ENCODE data around the gene LAD1.

The LAD1 gene, protein sequence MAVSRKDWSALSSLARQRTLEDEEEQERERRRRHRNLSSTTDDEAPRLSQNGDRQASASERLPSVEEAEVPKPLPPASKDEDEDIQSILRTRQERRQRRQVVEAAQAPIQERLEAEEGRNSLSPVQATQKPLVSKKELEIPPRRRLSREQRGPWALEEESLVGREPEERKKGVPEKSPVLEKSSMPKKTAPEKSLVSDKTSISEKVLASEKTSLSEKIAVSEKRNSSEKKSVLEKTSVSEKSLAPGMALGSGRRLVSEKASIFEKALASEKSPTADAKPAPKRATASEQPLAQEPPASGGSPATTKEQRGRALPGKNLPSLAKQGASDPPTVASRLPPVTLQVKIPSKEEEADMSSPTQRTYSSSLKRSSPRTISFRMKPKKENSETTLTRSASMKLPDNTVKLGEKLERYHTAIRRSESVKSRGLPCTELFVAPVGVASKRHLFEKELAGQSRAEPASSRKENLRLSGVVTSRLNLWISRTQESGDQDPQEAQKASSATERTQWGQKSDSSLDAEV

DNA sequence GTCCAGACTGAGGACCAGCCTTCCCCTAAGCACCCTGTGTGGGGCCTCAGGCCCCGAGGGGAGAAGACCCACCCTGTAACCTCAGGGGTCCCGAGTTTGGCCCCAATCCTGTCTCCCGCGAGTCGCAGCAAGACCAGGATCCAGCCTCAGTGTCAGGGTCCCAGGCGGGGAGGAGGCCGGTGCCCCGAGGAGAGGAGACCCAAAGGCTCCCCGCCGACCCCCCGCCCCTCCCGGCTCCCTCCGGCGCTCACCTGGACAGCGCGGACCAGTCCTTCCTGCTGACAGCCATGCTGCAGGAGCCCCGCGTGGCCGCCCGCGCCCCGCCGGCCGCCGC, at the start of gene LAD1:
Gene LAD1 (minus strand): TSS at position 307 of the 334 bp plus-strand sequence. CDS start 18 bp downstream, at position 289.
- DNase-seq (ENCODE audit: low read depth, low spot score): no peak

DNA sequence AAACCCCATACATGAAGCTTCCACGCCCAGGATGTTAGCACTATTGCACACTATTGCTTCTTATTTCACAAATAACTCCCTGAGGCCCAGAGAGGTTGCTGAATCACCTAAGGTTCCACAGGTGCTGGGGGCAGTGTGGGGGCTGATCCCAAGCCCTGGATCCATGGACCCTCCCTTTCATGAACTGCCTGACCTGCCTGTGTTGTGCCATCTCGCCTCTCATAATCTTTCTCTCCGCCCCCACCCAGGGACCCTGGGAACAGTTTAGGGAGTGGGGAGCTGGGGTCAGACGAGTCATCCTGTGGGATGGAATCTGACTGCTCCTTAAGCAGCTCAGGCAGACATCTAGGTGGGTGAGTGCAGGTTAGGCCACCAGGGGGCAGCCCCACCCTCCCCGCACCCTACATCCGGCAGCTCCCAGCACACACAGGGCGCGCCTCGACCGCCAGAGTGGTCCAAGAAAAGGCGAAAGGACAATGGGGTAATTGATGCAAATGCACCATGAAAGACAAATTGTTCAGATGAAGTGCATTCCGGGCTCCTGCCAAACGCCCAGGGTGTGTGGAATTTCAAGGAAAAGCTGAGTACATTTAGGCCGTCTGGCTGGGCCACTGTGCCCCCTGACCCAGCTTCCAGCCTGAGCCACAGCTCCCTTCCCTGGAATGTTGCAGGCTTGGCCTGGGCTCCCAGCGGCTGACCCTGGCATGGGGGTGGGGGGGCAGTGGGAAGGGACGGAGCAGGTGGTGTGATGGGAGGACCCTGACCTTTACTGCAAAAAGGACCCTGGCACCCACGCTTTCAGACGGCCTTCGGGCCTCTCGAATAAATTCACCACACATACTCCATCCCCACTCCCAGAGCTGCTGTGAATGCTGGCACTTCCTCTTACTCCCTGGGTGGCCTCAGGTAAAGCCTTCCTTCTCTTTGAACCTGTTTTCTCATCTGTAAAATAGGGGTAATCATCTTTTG, 49.1 kb upstream of the LAD1 start:
- no peak for DNase-seq (ENCODE audit: low read depth, low spot score)

DNA sequence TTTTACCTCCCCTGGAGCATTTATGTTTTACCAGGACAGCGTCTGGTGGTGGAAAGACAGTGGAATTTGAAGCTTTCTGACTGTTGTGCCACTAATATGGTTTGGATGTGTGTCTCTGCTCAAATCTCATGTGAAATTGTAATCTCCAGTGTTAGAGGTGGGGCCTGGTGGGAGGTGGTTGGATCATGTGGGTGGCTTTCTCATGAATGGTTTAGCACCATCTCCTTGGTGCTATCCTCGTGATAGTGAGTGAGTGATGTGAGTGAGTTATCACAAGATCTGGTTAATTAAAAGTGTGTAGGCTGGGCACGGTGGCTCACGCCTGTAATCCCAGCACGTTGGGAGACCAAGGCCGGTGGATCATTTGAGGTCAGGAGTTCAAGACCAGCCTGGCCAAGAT, 46.2 kb upstream of the LAD1 start:
- DNase-seq (ENCODE audit: low read depth, low spot score): no peak

DNA sequence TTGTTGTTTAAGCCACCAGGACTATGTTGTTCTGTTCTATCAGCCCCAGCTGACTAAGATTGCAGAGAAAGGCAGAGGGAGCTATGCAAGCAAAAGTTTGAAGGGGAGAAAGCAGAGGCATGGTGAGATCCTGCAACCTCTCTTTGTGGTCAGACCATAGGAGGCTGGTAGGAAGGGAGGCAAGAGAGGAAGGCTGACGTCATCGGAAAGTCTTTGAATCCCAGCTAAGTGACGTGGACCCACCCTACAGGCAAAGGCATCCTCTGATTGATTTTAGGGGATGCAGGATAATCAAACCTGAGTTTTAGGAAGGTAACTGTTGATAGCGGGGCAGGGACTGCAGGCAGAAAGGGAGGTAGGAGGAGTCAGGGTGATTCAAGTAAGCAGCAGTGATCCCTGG, 45.7 kb upstream of the LAD1 start:
- no peak for DNase-seq (ENCODE audit: low read depth, low spot score)

DNA sequence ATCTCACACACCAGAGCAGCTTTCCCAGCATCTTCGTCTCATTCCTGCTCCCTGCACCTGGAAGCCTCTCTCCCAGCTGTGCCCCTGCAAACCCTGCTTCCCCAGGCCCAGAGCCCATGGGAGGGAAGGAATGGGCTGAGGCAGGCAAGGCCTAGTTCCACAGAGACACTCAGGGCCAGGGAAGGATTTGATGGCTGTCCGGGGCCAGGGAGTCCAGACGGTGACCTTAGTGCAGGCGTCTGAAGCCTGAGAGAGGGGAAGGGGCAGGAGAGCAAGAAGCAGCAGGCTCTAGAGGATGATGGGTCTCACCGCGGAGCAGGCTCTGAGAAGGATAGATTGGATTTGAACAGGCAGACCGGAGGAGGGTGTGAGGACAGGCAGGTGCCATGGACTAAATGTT, 44.6 kb upstream of the LAD1 start:
- no peak for DNase-seq (ENCODE audit: low read depth, low spot score)

DNA sequence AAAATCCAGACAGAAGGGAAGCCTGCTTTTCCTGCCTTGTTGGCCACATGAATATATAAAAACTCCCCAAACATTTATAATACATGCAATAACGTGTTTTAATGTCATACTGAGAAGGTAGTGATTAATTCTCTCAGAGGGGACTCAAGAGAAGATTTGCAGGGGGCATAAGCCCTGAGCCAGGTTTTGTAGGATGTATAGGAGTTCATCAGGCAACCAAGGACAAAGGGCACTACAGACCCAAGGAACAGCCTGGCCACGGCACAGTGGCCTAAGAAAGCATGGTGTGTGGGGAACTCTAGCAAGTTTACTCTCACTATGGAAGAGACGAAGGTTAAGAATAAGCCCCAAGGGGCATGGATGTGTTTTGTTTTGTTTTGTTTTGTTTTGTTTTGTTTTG, 37.8 kb upstream of the LAD1 start:
- DNase-seq (ENCODE audit: low read depth, low spot score): no peak

DNA sequence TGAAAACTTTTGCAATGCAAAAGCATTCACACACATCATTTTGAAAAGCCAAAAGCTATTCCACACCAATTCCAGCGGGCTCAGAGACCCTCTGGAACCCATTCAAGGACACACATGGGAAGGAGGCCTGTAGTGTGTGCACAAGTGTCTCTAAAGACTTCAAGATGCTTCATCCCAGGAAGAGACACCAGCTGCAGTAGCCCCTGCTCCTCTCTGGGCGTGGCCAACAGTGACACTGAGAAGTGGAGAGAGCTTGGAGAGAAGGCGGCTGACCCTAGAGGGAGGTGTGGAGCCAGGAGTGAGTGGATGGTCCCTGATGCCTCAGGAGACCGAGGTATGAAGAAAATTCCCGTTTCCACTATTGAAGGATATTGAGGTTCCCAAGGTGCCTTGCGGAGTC, 37.3 kb upstream of the LAD1 start:
- no peak for DNase-seq (ENCODE audit: low read depth, low spot score)

DNA sequence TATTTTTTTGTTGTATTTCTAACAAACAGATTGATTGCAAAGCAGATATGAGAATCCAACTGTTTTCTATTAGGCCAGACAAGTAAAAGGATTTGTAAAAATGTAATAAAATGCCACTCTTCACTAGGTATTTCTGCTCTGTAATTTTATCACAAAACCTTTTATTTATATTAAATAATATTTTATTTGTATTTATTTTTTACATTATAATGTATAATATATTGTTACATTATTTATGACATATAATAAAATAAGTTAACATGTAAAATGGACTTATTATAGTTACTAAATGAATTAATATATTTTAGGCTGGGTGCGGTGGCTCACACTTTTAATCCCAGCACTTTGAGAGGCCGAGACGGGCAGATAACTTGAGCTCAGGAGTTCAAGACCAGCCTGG, 35.1 kb upstream of the LAD1 start:
- DNase-seq (ENCODE audit: low read depth, low spot score): no peak

DNA sequence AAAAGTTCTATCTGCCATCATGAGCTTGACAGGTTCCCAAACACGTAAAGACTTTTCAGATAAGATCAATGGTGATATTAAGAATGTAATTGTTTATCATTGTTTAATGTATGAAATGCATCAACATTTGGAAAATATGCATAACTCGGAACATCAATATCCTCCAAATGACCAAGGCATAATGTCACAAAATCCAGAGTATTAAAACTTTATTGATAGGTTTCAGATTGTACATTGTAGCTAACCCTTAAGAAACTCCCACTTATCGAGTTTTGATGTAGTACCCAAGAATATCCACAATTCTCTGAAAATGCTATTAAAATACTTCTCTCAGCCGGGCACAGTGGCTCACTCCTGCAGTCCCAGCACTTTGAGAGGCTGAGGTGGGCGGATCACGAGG, 34.5 kb upstream of the LAD1 start:
- DNase-seq (ENCODE audit: low read depth, low spot score): no peak

DNA sequence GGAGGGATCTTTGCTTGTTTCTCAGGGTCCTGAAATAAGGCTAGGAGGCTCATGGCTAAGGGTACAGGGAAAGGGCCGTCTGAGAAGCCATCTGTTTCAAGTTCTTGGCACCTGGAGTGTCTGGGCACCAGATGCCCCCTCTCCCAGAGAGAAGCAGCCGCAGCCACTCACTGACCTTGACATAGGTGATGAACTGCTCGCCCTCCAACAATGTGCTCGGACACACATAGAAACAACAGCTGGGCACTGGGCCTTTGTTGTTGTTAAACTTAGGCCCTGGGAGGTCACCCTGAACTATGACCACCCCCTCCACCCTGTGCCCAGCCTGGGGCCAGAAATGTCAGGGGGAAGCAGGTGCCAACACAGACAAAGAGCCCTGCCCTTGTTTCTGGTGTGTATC, 31.7 kb upstream of the LAD1 start:
- DNase-seq (ENCODE audit: low read depth, low spot score): no peak

DNA sequence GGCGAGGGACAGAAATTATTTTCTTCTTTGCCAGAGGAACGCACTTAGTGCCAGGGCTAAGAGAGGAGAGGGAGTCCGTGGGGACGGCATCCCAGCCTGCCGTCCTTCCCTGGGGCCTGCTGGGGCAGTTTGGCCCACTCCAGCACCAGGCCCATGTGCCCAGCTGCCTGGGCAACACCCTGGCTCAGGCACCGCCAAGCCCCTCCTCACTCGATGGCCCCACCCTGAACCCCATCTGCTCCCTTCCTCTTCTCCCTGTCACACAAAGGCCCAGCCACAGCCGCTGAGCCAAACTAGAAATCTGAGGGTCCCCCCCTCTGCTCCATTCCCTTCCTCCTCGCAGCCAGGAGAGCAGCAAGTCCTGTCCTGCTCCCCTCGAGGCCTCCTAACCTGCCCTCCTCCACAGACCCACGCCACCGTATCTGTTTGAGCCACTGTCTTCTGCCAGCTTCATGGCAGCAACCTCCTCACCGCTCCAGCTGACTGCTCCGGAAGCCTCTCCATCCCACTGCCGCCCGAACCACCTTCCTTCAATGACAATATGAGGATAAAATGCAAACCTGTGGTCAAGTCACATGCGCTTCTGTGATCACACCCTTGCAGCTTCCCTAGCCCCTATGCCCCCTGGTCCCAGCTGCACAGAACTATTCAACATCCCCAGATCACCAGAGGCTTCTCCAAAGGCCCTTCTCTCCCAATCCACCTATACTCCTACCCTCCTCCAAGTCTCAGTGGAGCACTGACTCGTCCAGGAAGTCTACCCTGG, 30.8 kb upstream of the LAD1 start:
- no peak for DNase-seq (ENCODE audit: low read depth, low spot score)

DNA sequence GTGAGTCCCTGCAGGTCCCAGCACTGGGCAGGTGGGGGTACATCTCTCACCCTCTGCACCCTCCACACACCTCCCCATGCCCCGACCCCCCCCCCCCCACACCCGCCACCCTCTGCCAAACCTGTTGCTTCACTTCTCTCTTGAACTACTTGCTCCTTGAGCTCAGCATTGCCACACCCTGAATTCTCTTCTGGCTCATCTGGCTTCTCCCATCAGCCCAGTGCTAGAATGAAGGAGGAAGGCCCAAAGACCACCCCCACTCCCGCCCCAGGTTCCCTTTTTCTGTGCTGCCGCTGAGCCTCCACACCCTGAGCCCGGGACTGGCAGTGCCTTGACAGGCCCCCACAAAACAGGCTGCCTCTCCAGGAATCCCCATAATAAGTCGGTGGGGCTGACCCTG, 28.8 kb upstream of the LAD1 start:
- DNase-seq (ENCODE audit: low read depth, low spot score): no peak

DNA sequence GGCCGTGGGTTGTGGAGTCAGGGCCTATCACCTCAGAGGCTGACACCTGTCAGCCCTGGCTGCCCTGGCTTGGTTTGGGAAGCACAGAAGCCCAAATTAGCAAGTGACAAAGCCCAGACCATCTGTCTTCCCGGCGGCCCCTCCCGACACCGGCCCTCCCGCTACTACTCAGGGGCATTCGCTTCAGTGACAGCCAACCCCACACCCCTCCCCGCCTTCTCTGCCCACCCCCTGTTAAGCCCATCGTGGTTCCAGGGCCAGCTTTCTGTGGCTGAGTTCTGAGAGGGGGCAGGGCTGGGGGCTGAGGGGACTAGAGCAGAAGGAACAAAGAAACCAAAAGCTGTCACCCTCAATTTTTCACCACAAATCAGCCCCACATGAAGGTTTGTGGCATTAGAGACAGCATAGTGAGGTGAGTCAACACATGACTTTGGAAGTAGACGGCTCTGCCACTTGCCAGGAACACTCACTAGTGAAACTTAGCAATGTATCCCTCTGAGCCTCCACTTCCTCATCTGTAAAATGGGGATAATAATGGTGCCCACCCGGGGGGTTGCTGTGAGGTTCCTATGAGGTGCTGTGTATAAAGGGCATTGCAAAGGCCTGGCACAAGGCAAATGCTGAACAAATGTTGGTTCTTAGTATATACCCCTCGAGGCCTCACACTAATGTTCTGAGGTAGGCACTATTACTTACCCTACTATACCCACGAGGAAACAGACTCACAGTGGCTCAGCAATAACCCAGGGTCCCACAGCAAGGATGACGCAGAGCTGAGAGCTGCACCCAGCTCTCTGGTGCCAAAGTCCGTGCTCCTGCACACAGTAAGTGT, 27.6 kb upstream of the LAD1 start:
- DNase-seq (ENCODE audit: low read depth, low spot score): no peak

DNA sequence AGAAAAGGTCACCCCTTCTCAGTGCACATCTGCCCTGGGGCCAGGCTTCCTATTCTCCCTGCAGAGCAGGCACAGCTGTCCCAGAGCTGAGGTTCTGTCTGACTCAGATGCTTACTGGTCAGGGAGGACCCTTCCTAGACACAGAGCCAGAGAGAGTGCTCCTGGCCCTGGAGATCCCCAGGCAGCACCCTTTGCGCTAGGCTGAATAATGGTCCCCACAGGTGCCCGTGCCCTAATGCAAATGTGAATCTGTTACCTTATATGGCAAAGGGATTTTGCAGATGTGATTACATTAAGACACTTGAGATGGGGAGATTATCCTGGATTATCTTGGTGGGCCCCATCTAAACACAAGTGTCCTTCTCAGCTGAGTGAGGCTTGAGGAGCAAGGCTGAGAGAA, 25.0 kb upstream of the LAD1 start:
- DNase-seq (ENCODE audit: low read depth, low spot score): no peak

DNA sequence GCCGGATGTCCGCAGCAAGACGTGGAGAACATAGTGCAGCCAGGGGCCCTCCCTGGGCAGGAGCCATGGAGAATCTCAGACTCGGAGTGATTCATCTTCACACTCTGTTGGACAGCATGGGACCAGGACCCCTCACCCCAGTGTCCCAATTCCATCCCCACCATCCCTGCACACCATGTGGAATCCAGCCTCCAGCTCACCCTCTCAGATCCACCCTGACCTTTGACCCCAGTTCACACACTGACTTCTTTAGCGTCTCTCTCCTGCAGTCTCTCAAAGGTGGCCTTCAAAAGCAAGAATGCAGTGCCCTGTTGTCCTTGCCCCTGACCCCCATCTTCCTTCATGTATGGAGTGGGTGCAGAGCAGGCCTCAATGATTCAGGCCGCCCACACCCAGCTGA, 24.5 kb upstream of the LAD1 start:
- DNase-seq (ENCODE audit: low read depth, low spot score): no peak

DNA sequence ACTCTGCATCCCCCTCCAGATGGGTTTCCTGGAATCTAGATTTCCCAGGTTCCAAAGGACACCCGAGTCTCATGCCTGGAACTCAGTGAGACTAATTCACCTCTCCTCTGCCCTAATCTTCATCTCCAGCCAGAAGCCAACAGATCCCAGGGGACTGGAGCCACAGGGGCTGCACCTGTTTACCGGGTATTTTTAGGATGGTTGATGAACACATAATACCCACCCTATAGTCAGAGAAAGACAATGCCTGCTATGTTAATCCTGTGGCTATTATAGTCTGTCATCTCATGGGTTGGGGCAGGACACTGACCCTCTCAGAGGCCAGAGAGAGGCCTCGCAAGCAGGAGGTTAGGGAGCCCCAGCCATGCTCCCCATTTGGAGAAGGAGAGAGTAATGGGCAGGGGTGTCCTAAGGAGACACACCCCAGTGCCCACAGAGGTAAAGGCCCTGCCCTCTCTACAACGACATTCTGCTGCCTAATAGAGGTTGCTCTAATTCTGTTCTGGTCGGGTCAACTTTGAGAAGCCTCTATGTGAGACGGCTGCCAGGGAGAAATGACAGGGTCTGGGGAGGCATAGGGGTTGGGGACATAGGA, 23.4 kb upstream of the LAD1 start:
- no peak for DNase-seq (ENCODE audit: low read depth, low spot score)

DNA sequence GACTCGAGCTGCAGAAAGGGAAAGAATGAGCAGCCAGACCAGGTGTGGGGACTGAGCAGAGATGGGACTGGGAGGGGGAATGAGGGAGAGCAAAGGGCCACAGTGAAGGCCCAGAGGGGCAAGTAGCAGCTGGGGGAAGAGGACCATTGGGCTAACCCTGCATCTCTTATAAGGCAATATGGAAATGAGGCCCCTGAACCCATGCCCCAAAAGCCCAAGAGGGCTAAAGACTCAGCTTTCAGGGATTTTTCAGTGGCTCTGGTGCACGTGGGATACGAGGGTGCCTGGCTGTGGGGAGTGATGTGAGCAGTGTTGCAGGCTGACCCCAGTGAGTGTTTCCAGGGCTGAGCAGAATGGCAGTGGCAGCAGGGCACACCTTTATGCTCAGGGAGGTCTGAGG, 22.9 kb upstream of the LAD1 start:
- no peak for DNase-seq (ENCODE audit: low read depth, low spot score)

DNA sequence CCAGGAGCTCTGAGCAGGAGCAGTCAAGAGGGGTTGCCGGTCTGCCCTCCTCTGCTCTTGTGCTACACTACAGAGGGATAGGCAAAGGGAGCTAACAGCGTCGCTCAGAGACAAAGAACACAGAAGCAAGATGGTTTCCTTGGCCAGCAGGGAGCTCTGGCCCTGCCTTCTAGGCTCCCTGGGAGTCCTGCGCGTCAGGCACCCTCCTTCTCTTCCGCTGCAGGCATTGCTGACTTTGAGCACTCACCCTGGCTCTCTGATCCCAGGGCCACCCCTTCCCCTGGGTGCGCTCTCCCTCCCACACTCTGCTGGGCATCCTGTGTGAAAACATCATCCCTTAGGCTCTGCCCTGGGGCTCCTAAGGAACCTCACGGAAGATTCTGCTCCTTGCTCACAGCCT, 21.9 kb upstream of the LAD1 start:
- DNase-seq (ENCODE audit: low read depth, low spot score): no peak

DNA sequence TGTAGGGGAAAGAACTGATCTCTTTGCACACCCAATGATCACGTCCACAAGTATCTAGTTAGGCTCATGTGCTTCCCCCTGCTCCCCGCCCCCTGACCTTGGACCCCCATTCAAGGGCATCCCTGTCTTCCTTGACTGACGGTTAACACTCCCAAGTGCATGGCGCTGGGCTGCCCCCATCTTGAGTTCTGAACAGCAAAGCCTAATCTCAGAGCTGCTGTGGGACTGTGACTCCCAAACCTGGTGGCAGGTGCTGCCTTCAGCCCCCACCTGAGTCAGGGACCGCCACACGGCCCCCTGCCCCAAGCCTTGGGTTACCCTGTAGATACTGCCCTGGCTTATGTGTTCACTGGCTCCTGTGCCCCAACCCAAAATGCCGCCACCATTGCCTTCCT, 21.5 kb upstream of the LAD1 start:
- no peak for DNase-seq (ENCODE audit: low read depth, low spot score)

DNA sequence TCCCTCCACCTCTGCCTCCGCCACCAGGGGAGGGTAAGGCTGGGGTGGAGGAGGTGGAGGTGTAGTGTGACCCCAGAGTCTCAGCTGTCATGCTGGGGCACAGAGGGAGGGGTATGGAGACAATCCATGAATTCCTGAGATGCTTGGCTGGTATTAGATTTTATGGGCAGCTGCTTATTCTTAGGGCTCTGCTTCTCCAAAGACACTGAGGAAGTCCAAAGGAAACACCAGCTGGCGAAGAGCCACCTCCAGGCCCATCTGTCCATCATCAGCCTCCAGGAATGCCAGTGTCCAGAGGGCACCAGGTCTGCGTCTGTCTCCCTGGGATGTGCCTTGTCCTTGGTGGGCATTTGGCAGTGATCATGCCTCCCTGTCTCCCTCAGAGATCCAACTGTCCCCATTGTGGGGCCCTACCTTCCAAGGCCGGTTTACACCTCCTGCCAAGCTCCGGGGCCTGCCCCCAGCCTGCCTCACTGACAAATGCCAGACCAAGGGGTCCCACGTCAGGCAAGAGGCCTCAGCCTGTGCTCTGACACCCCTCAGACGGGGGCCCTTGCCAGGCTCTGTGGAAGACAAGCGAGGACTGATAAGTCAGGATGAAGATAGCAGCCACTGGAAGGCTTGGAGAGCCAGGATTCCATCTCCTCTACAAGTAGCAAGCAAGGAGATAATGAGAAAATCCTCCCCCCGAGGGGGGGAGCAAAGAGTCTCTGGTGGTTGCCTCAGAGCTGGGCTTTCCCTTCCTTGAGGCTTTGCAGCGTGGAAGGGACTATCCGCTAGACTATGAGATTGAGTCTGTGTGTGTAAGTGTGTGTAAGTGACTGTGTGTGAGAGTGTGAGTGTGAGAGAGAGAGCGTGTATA, 20.9 kb upstream of the LAD1 start:
- DNase-seq (ENCODE audit: low read depth, low spot score): no peak
